K562 (cell line): ENCODE results near the gene ANKH. TPM values are rescaled to one million over a fixed set of nuclear protein-coding genes. Genes with fewer than 3 reads are reported as not detected.

Experiments used
- ATAC-seq: fragments of 200-7000 bp; cut with Tn5 transposase; 3 replicates; pipeline ENCODE4 v1.9.1; 2020; ENCODE audit warnings: moderate library complexity
- BruUV-seq: library from RNA; stranded (reverse); fragments of 400-500 nt; replicated peaks from 2 replicates; lab custom pipeline; 2021; lab: Mats Ljungman, UMichigan
- CTCF ChIA-PET: fragments of 300-600 bp; formaldehyde crosslinking; extraction: SDS; loops from one replicate; lab custom pipeline; 2021; ENCODE audit warnings: low intra/inter-chr PET ratio; lab: Yijun Ruan, JAX
- POLR2A ChIA-PET: fragments of 300-600, 350-650 bp; sonication (Branson Sonifier 250); formaldehyde crosslinking; extraction: SDS; loops from one replicate; lab custom pipeline; 2021; ENCODE audit warnings: antibody characterized with exemption, inconsistent platforms; lab: Yijun Ruan, JAX
- DNase-seq, 4 experiments: peaks; one replicate each; pipeline versions ENCODE4 v3.0.0 to v3.0.0-alpha.2; 2011 to 2018; ENCODE audit warnings: low spot score in 3 of 4, mixed read lengths in 3 of 4; ENCODE audit errors: extremely low read depth in 1 of 4
- FAIRE-seq: peaks from 2 replicates; lab custom pipeline; 2011; peaks lifted over from hg19 to GRCh38; lab: Jason Lieb, UNC
- H2AFZ ChIP-seq: 2 replicates; pipeline ENCODE4 v1.6.0; 2011; ENCODE audit warnings: low read depth, low read length, control low read depth, inconsistent platforms
- H3K27ac ChIP-seq: fragments of 200-600 bp; 3 replicates; pipeline ENCODE4 v1.8.0; 2011; ENCODE audit warnings: low read depth, mild to moderate bottlenecking, control low read depth, inconsistent platforms, low read length, moderate library complexity, mixed read lengths; ENCODE audit errors: extremely low read depth
- H3K27me3 ChIP-seq, 2 experiments: fragments of 300-600 bp in 1 of 2; 2 replicates in 1 of 2; 3 replicates in 1 of 2; pipeline versions ENCODE4 v1.6.0 to v1.8.0; 2011; ENCODE audit warnings: inconsistent platforms in 2 of 2, low read length in 2 of 2, mild to moderate bottlenecking in 1 of 2, mixed read lengths in 1 of 2, moderate library complexity in 1 of 2; ENCODE audit not compliant: control insufficient read depth in 2 of 2, insufficient read depth in 2 of 2
- H3K36me3 ChIP-seq: fragments of 300-600 bp; 3 replicates; pipeline ENCODE4 v1.8.0; 2011; ENCODE audit warnings: mild to moderate bottlenecking, low read length, inconsistent platforms; ENCODE audit not compliant: control insufficient read depth, insufficient read depth
- H3K4me1 ChIP-seq, 2 experiments: fragments of 200-600 bp in 1 of 2; replicated peaks in 1 of 2; 2 replicates in 1 of 2; 3 replicates in 1 of 2; pipeline versions ENCODE4 v1.5.1 to v1.8.0; 2011; ENCODE audit warnings: inconsistent platforms in 2 of 2, low read length in 2 of 2, mild to moderate bottlenecking in 1 of 2, mixed read lengths in 1 of 2, moderate library complexity in 1 of 2; ENCODE audit not compliant: control insufficient read depth in 2 of 2, insufficient read depth in 2 of 2
- H3K4me2 ChIP-seq: 2 replicates; pipeline ENCODE4 v1.6.1; 2011; ENCODE audit warnings: low read length, control low read depth, inconsistent platforms, mixed read lengths; ENCODE audit not compliant: insufficient read depth
- H3K4me3 ChIP-seq: fragments of 200-600 bp; sonication (generic), shearing (Covaris generic); 2 replicates; pipeline ENCODE4 v1.5.1; 2016; ENCODE audit warnings: control low read depth, inconsistent platforms
- H3K79me2 ChIP-seq: fragments of 200-600 bp; 3 replicates; pipeline ENCODE4 v1.8.0; 2011; ENCODE audit warnings: low read length, inconsistent platforms; ENCODE audit not compliant: control insufficient read depth, insufficient read depth
- H3K9ac ChIP-seq, 2 experiments: 2 replicates each; pipeline versions ENCODE4 v1.6.0 to v1.6.1; 2011; ENCODE audit warnings: low read depth in 2 of 2, low read length in 2 of 2, control low read depth in 1 of 2, inconsistent platforms in 1 of 2, mild to moderate bottlenecking in 1 of 2, mixed read lengths in 1 of 2; ENCODE audit not compliant: insufficient read depth in 1 of 2
- H3K9me1 ChIP-seq: one replicate; pipeline ENCODE4 v1.6.0; 2011; ENCODE audit warnings: inconsistent platforms, mild to moderate bottlenecking, low read length, moderate library complexity; ENCODE audit not compliant: control insufficient read depth, insufficient read depth
- H3K9me3 ChIP-seq: replicated peaks from 2 replicates; pipeline ENCODE4 v1.5.1; 2011; ENCODE audit warnings: low read depth, low read length, inconsistent platforms; ENCODE audit not compliant: control insufficient read depth, insufficient read depth
- H4K20me1 ChIP-seq: replicated peaks from 2 replicates; pipeline ENCODE4 v1.6.1; 2011; ENCODE audit warnings: low read length, inconsistent platforms, mixed read lengths; ENCODE audit not compliant: control insufficient read depth, insufficient read depth
- ARID1B ChIP-seq: fragments of 450-650 bp; IDR thresholded peaks from 2 replicates; pipeline ENCODE4 v1.6.1; 2016; ENCODE audit warnings: antibody characterized with exemption, mild to moderate bottlenecking, inconsistent platforms
- CXXC5 ChIP-seq: fragments of 250-450 bp; sonication (Bioruptor Pico); IDR thresholded peaks from 2 replicates; pipeline ENCODE4 v1.8.0; 2022; ENCODE audit warnings: inconsistent platforms, mild to moderate bottlenecking, moderate library complexity
- ELF4 ChIP-seq: fragments of 450-650 bp; formaldehyde crosslinking; IDR thresholded peaks from 2 replicates; pipeline ENCODE4 v1.4.0; 2022; ENCODE audit warnings: missing genetic modification characterization
- FOS ChIP-seq: IDR thresholded peaks from 3 replicates; pipeline ENCODE4 v1.6.1; 2011; ENCODE audit not compliant: insufficient read length; ENCODE audit errors: extremely low read depth
- L3MBTL2 ChIP-seq: fragments of 450-650 bp; IDR thresholded peaks from 2 replicates; pipeline ENCODE4 v1.6.1; 2016; ENCODE audit warnings: mild to moderate bottlenecking, moderate library complexity
- MNT ChIP-seq, 2 experiments: fragments of 450-650 bp; conservative IDR thresholded peaks; 2 replicates each; pipeline ENCODE4 v1.6.1; 2017; ENCODE audit warnings: mild to moderate bottlenecking in 2 of 2, moderate library complexity in 2 of 2
- MTA3 ChIP-seq: fragments of 450-650 bp; formaldehyde crosslinking; IDR thresholded peaks from 2 replicates; pipeline ENCODE4 v1.6.1; 2017; ENCODE audit warnings: mild to moderate bottlenecking, borderline replicate concordance
- MTF1 ChIP-seq: fragments of 250-450 bp; sonication (Bioruptor Pico); IDR thresholded peaks from 2 replicates; pipeline ENCODE4 v1.9.0; 2021; ENCODE audit warnings: moderate library complexity, mild to moderate bottlenecking, inconsistent platforms, borderline replicate concordance
- PML ChIP-seq: IDR thresholded peaks from 2 replicates; pipeline ENCODE4 v1.6.1; 2012; ENCODE audit warnings: low read length, inconsistent platforms
- SAFB ChIP-seq: fragments of 200-400 bp; formaldehyde crosslinking; IDR thresholded peaks from 2 replicates; pipeline ENCODE4 v1.6.1; 2017; ENCODE audit warnings: low read depth, low read length, borderline replicate concordance
- TCF3 ChIP-seq: sonication (generic); formaldehyde crosslinking; IDR thresholded peaks from 2 replicates; pipeline ENCODE4 v1.4.0; 2020; ENCODE audit warnings: mild to moderate bottlenecking, missing genetic modification reagents
- XRCC4 ChIP-seq: IDR thresholded peaks from one replicate; pipeline ENCODE4 v1.6.1; 2011; ENCODE audit not compliant: insufficient read depth, insufficient read length; ENCODE audit errors: extremely low read depth
- ZBTB5 ChIP-seq: fragments of 450-650 bp; IDR thresholded peaks from 2 replicates; pipeline ENCODE4 v1.6.1; 2017; ENCODE audit warnings: antibody characterized with exemption
- ZNF253 ChIP-seq: fragments of 250-450 bp; sonication (Bioruptor Pico); conservative IDR thresholded peaks from 2 replicates; pipeline ENCODE4 v1.6.1; 2021; ENCODE audit warnings: mild to moderate bottlenecking
- ZNF507 ChIP-seq: conservative IDR thresholded peaks from 2 replicates; pipeline ENCODE4 v1.6.1; 2017; ENCODE audit warnings: missing genetic modification characterization, missing compliant biosample characterization
- ZNF592 ChIP-seq: fragments of 450-650 bp; IDR thresholded peaks from 2 replicates; pipeline ENCODE4 v1.6.1; 2017; ENCODE audit warnings: antibody characterized with exemption, mild to moderate bottlenecking
- WGBS: fragments of 100-300 bp; shearing (Covaris generic); methylation state at CpG from one replicate; pipeline ENCODE4 v1.1.6; 2016; ENCODE audit warnings: low coverage, mixed read lengths; ENCODE audit not compliant: insufficient coverage; ENCODE audit errors: missing lambda C conversion rate; 5-methylcytosine and 5-hydroxymethylcytosine counted together
- in situ Hi-C: fragments of 300-500 bp; cut with MboI; formaldehyde crosslinking; loops from 4 replicates; pipeline ENCODE4 v1.15.0; 2018; ENCODE audit warnings: inconsistent platforms, mixed read lengths
- intact Hi-C: fragments of 100-400 bp; cut with micrococcal nuclease; formaldehyde crosslinking; loops from 2 replicates; pipeline ENCODE4 v1.14.2; 2022
- polyA plus RNA-seq, 8 experiments: library from polyadenylated mRNA; depleted of rRNA in 4 of 8; stranded (reverse) in 5 of 8; unstranded in 3 of 8; fragments of >200 nt; fragmentation: Nextera tagmentation in 2 of 8; fragmentation: Illumina TruSeq in 1 of 8; extraction: Ambion mirVana in 2 of 8; extraction: Trizol in 1 of 8; gene quantifications; 2 replicates each; pipeline versions ENCODE4 v1.2.1 to v1.2.3, GENCODE V29; 2011 to 2014; ENCODE audit warnings: inconsistent platforms in 1 of 8, missing spikeins in 1 of 8
- total RNA-seq, 7 experiments: library from RNA; depleted of rRNA in 6 of 7; stranded (reverse); fragments of >200 nt in 6 of 7; fragmentation: Illumina TruSeq in 2 of 7; extraction: Trizol in 2 of 7; gene quantifications; 2 replicates each; pipeline versions ENCODE4 v1.2.1 to v1.2.3, GENCODE V29; 2011 to 2021; ENCODE audit warnings: low replicate concordance in 1 of 7

The ANKH gene
- total and polyA plus RNA-seq, 9 of the 15 experiments (the other 6 are each of a cell fraction or from before 2014, with no cell fraction given), result 0.79 to 12.2 (median 4.5) TPM

DNA sequence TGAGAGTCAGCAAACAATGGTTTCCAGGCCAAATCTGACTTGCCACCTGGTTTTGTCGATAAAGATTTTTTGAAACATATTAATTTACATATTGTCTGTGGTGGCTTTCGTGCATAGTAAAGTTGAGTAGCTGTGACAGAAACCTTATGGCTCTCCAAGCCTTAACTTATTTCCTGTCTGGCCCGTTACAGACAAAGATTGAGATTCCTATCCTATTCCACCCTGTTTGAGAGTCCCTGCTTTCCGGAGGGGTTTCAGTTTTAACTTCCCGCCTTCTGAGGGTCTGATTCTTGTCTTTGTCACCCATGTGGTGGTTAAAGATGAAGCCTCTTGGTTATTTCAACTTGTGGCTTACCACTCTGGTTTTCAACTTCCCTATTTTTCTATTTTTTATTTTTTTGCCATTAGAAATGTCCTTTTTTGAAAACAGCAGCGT lies 195.7 kb downstream of the ANKH start:
- H3K9me3 ChIP-seq, result no peaks in the 10 kb centered on the region
- WGBS, result 12% methylated on average over 6 of the region's 6 CpGs
- peak overlapping the region; percentile 18 for H2AFZ ChIP-seq
- H3K27ac ChIP-seq, result peak overlapping the region; percentile 58
- ChIA-PET POLR2A (interaction anchor here (1.6 kb wide), 1 partner anchor 9 kb away, joined by 4 read pairs; no protein-coding TSS in a partner anchor), CTCF (no interaction called here)
- H3K36me3 ChIP-seq, result peaks cover 55% of the 10 kb centered on the region
- peak overlapping the region in 1 of 2 experiments; percentile 32; a peak in 1 of 4 replicates for H3K9ac ChIP-seq
- BruUV-seq, result no TSS peak
- peaks cover 74% of the 10 kb centered on the region for H3K79me2 ChIP-seq
- H3K4me1 ChIP-seq, result peaks cover 7 to 25% of the 10 kb centered on the region in 2 experiments
- H3K4me3 ChIP-seq, result no peak overlapping the region
- H4K20me1 ChIP-seq, result 0 out of 2 replicates have a peak, but pooled peaks cover 4% of the 10 kb centered on the region
- ATAC-seq, result peak; percentile 42
- no peaks in the 10 kb centered on the region for H3K27me3 ChIP-seq
- DNase-seq, result peak in 2 of 4 experiments; percentile 32 to 35
- intact Hi-C loops (no loop called here), in situ Hi-C loops (no loop called here)
- H3K9me1 ChIP-seq, result peaks cover 5% of the 10 kb centered on the region
- H3K4me2 ChIP-seq, result peak overlapping the region; percentile 69
- FAIRE-seq, result no peak
- TF ChIP-seq CXXC5 (CRISPR knock-in tag), result 0 out of 2 replicates have a peak, but pooled peaks have one; percentile 9
- no peak for TF ChIP-seq XRCC4
- no peak for TF ChIP-seq ZNF253 (CRISPR knock-in tag)
- TF ChIP-seq ZBTB5, result no peak
- TF ChIP-seq MTF1, result no peak
- peak; percentile 35; the same call in 1 of the 2 replicates for TF ChIP-seq ZNF592
- no peak for TF ChIP-seq ZNF507 (tag)
- 0 out of 2 replicates have a peak, but pooled peaks have one; percentile 17 for TF ChIP-seq PML
- TF ChIP-seq L3MBTL2, result peak; percentile 90
- no peak for TF ChIP-seq MNT (conservative IDR thresholded peaks at IDR 0.05)
- TF ChIP-seq MTA3, result no peak
- 0 out of 2 replicates have a peak, but pooled peaks have one; percentile 23 for TF ChIP-seq ARID1B
- peak; percentile 37 for TF ChIP-seq TCF3 (CRISPR knock-in tag)
- TF ChIP-seq ELF4, result no peak
- TF ChIP-seq FOS, result no peak
- TF ChIP-seq SAFB, result no peak
